Thyroid gland (tissue), 4 donors: Measurements from ENCODE around the gene PRPS1L1. TPM values are rescaled to one million over a fixed set of nuclear protein-coding genes. Genes with fewer than 3 reads are reported as not detected.

Experiments
- total RNA-seq, 4 donors: library from RNA; depleted of rRNA; stranded (reverse); fragments of >200 nt; gene quantifications; one replicate each; pipeline ENCODE4 v1.2.3, GENCODE V29; 2016

PRPS1L1 gene
- total RNA-seq, 4 donors from 2014 or later: not detected

Other genes starting within 250 kb of the PRPS1L1 start
- 100 to 1,000 TPM; 102 to 242 (median 141) TPM for gene SNX13, start 87.4 kb downstream of the PRPS1L1 start, total RNA-seq